Endometrium (tissue), 2 donors: ENCODE measurements around the gene EPHA7.

Experiments
- FAIRE-seq: peaks from 2 replicates; lab custom pipeline; 2012; peaks lifted over from hg19 to GRCh38; lab: Jason Lieb, UNC
- donor health status: control.
- donor health status: control.

Gene EPHA7

DNA sequence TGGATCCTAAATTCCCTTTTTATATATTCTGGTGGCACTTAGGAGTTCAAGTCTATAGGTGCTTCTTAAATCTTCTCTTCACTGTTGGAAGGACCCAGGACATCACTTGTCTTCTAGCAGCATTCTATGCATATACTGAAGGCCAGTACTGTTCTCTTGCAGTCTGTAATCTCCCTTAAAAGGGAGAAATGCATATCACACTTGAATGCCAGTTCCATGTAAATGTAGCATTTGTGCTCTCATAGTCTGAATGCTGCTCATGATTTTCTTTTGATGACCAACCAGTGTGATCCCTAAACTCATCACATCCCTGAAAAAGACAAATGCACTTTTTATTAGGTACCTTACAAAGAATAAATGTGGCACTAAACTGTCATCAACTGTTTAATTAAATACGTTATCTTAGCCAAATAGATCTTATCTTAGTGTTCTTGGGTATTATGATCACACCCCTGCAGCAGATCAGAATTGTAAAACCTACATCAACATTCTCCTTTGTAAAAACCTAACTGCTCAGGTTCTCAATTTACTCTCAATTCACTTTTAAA, 176.1 kb downstream of the EPHA7 start:
- FAIRE-seq: no peak

DNA sequence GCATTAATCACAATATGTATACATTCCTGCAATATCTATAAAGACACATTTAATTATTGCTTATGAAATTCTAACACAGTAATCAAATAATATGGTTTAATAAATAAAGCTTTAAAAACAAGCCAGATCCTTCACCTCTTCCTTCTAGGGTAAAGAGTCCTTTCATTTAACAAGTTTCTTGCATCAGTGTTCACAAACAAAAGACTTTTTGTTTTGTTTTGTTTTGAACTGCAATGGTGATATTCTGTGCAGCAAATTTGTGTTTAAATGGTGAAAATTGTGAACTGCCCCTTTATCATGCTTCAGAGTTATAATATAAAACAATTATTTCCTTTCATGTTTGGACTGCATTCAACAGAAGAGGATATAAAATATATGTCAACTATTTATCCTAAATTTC, 177.3 kb downstream of the EPHA7 start:
- FAIRE-seq: no peak

DNA sequence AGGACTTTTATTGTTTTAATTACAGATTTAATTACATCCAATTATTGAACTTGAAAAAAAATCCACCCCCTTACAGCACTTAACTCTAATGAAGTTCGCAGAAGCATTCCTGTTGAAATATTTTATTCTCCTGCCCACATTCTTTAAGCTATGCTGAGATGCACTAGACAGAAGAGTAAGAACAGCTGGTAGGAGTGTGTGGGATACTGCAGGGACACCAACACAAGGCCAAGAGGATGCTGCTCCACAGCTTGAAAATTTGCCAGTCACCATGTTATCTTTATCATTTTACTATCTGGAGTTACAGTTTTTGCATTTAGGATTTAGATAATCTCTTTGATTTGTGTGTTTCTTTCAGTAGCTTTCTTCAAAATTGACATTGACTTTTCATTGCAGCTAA, 180.7 kb downstream of the EPHA7 start:
- FAIRE-seq: no peak

DNA sequence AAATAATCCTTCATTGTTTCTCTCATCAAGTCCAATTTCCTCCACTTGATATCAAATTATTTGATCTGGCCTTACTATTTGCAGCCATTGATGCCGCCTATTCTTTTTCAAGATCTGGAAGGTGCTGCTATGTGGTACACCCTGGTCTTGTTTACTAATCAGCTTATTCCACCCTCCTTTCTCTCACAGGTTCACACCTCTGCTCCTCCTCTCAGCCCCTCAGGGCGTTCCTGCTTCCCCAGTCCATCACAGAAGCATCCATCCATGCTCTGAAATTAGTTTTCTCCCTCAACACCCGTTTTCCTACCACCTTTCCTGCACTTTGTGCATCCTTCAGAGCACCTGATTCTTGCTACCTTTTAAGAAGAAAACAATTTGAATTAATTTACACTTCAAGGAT, 183.6 kb downstream of the EPHA7 start:
- no peak for FAIRE-seq

DNA sequence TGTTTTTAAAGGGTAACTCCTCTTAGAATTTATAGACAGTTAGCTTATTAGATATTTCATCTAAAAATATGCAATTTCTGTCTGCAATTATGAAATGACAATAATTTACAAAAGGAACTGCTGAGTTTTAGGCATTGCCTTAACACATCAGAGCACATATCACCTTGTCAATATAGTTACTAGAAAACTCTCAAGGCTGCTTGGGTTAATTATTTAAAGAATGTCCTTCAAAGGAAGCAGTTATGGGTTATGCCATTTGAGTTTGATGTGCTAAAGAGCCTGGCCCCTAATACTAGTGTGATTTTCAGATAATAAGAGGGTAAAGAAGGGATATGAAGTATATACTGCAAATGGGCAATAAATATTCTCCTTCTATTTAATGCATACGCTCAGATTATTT, 192.5 kb downstream of the EPHA7 start:
- FAIRE-seq: no peak

DNA sequence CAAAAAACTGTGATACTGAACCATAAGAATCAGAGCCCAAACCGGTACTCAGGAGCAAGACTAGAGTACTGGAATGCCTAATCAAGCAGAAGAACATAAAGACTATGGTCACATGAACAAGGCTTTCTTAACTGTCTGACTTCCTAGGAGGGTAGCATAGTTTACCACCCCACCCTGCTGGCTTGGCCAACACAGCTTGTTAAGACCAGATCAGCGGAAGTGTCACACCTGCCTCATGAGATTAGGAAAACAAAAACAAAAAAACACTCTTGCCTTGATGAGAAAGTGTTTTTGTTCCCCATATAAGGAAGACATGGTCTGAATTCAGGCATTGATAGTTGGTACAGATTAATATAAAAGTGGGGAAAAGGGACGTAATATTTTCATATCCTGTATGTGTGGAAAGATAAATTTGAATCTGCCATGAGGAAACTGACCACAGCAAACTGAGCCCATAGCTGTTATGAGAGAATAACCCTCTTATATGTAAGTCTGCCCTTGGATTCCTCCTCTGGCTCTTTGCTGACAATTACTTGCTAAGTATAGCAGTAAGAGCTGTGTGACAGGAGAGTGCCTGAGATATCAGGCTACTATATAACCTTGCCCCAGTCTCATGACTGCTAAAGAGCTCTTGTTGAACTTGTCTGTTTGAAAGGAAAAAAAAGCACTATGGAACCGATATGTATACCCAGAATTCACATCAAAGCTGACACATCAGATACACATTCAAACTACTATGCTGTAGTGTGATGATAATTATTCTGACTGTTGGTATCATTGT, 197.1 kb downstream of the EPHA7 start:
- no peak for FAIRE-seq

DNA sequence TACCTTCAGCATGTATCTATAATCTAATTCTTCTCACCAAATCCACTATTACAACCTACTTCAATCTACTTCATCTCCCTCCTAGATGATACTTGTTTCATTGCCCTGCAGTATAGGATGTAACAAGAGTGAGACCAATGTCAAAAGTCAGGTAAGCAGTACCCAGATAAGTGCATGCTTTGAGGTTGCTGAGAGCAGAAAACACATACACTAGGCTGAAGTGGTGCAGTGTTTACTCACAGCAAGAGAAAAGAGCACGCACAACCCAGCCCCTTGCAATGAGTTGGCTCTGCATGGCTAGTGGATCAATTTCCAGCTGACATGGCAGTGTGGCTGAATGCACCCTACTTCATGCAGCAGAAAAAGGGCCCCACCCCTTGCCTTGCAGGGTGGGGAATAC, 199.9 kb downstream of the EPHA7 start:
- FAIRE-seq: no peak

DNA sequence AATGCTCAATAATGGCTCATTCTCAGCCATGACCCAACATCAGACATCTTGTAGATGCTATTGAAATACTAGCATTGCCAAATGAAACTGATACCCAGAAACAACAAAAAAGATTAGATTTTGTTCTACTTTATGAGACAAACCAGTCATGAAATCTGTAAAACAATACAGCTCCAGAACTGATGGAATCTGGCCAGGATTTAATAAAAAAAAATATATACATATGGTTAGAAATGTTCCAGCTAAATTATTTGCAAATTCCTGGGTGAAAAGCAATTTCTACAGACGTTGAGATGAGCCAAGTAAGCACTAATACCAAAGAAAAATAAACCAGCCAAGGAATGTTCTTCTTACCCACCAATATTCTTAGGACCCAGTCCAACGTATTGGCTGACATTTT, 201.3 kb downstream of the EPHA7 start:
- FAIRE-seq: no peak

DNA sequence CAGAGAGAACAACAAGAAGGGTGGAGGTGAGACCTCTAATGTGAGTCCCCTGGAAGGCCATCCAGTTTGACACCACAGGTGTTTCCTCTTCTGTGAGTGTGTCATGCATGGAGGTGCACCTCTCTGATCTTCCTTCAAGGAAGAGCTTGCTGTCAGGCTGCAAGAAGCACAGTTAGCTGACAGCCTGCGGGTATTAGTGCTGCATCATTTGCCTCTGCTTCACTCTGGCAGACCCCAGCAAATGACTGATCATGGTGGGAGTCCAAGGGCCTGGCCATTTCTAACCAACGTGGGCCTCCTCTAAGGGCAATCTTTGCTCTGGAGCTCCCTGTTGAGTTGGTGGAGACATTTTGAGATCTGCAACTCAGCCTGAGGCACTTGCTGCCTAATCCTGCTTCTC, 206.3 kb downstream of the EPHA7 start:
- no peak for FAIRE-seq

DNA sequence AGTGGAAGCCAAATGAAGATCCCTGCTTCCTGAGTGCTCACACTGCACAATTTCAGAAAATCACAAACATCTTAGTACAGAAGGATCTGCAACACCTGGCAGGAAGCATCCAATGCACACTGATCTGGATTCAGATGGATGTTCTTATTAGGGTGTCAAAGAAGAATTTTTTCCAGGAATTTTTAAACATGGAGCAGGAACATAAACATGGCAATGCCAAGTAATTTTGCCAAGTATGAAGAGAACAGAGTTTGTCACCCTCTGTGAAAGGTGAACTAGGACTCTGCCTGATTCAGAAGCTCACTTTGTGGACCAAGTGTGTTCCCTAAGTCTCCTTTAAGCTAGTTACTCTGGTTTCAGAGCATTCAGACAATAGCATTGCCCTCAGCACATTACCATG, 208.5 kb downstream of the EPHA7 start:
- no peak for FAIRE-seq

DNA sequence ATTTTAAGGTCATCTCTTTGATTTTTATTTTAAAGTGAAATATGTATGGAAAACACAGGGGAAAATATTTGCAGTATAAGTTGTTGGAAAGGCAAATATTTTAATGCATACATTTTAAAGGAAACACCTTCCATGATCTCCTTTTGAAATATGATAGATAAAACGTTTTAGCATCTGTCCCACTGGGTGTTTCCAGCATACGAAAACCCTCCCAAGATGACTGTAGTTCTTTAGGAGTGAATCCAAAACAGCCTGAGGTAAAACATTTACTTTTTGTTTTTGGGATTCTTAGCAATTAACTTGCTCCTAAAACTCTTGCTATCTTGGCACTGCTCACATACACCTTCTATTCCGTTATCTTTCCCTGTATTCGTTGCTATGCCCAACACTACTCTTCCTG, 210.0 kb downstream of the EPHA7 start:
- no peak for FAIRE-seq

DNA sequence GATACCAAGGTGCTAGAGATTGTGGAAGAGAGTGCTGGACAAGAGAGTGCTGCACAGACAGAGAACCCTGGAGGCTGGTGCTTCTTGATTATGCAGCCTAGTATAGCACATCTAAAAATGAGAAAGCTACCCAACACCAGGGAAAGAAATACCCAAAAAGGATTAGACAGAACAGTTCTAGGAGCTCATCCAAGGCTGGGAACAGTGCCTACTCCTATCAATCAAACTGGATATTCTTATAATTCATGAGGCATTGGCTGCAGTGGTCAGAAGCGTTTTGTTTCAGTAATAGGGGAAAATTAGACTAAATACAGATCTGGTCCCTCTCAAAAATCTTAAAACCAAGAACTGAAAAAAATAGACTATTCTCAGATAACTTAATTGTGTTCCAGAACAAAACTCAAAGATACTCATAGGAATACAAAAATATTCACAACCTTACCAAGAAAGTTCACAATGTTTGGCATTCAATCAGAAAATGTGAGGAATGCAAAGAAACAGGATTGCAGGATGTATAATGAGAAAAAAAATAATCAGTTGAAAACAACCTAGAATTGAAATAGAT, 222.9 kb downstream of the EPHA7 start:
- no peak for FAIRE-seq

DNA sequence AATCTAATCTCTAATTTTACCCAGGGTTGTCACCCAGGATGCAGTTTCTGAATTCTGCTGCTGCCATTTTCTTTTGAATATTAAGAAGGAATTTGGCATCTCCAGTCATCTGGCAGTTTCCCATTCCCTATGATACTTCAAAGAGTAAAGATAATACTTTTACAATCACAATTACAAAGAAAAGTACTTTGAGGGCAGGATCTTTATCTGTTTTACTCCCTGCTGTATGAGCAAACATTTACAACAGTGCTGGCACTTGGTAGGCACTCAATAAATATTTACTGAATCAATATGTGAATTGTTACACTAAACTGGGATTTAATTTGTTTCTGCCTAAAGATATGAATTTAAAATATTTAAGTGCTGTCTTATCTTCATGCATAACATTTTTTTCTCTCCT, 224.9 kb downstream of the EPHA7 start:
- no peak for FAIRE-seq

DNA sequence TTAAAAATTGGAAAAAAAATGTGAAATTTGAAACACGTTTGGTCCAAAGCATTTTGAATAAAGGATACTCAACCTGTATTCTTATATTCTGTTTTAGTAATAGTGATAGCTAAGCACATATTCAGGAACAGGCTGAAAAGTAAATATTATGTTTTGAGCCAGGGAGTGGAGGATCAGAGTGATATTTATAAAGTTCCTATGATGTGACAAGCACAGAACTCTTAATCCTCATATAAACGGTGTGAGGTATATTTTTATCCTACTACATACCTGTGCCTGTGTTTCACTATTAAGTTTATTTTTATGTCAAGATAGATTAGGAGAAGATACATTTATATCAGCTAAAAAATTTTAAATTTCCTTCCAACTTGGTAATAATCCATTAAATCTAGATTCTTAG, 225.5 kb downstream of the EPHA7 start:
- FAIRE-seq: no peak
